Hepatocyte (in vitro differentiated cells): ENCODE measurements around the gene BRWD1.

Source experiments
- CTCF ChIP-seq: fragments of 200-600 bp; sonication (generic); IDR thresholded peaks from 2 replicates; pipeline ENCODE4 v1.5.1; 2016; ENCODE audit warnings: antibody characterized with exemption, mild to moderate bottlenecking; ENCODE audit not compliant: poor library complexity
- EZH2 ChIP-seq: fragments of 200-600 bp; sonication (generic); IDR thresholded peaks from 2 replicates; pipeline ENCODE4 v1.6.1; 2016; ENCODE audit warnings: antibody characterized with exemption, mild to moderate bottlenecking, borderline replicate concordance

GRCh38 chr21:39321424-39321823, 8.0 kb upstream of the BRWD1 start:
- TF ChIP-seq CTCF, result no peak
- TF ChIP-seq EZH2, result no peak
